GM19099 (cell line): ENCODE results near the gene LMO1.

Experiments
- POLR2A ChIP-seq: IDR thresholded peaks from 3 replicates; pipeline ENCODE4 v1.6.1; 2011; ENCODE audit warnings: low read depth; ENCODE audit not compliant: insufficient read length; ENCODE audit errors: extremely low read depth

Gene LMO1

GRCh38 chr11:8263769-8264410 is at the start of gene LMO1:
Gene LMO1 (minus strand): TSS chr11:8263878. CDS start chr11:8263362, 516 bp downstream.
- TF ChIP-seq POLR2A, result no peak

GRCh38 chr11:8312986-8313385 is 49.3 kb upstream of the LMO1 start:
- no peak for TF ChIP-seq POLR2A

- no peak for TF ChIP-seq POLR2A
Measured at GRCh38 chr11:8311366-8311765, 47.7 kb upstream of the LMO1 start.

- no peak for TF ChIP-seq POLR2A
Measured at GRCh38 chr11:8310743-8311298, 47.1 kb upstream of the LMO1 start.

GRCh38 chr11:8309862-8310261 is 46.2 kb upstream of the LMO1 start:
- TF ChIP-seq POLR2A, result no peak

GRCh38 chr11:8309311-8309710 is 45.6 kb upstream of the LMO1 start:
- no peak for TF ChIP-seq POLR2A

- TF ChIP-seq POLR2A, result no peak
Measured at GRCh38 chr11:8307601-8308000, 43.9 kb upstream of the LMO1 start.

GRCh38 chr11:8301622-8302021 is 37.9 kb upstream of the LMO1 start:
- TF ChIP-seq POLR2A, result no peak

- TF ChIP-seq POLR2A, result no peak
Measured at GRCh38 chr11:8298801-8299786, 35.4 kb upstream of the LMO1 start.

- no peak for TF ChIP-seq POLR2A
Measured at GRCh38 chr11:8297781-8298440, 34.2 kb upstream of the LMO1 start.

GRCh38 chr11:8296872-8297271 is 33.2 kb upstream of the LMO1 start:
- TF ChIP-seq POLR2A, result no peak

- TF ChIP-seq POLR2A, result no peak
Measured at GRCh38 chr11:8296038-8296649, 32.5 kb upstream of the LMO1 start.

- TF ChIP-seq POLR2A, result no peak
Measured at GRCh38 chr11:8294251-8294935, 30.7 kb upstream of the LMO1 start.

- no peak for TF ChIP-seq POLR2A
Measured at GRCh38 chr11:8293171-8293570, 29.5 kb upstream of the LMO1 start.

- TF ChIP-seq POLR2A, result no peak
Measured at GRCh38 chr11:8292351-8292750, 28.7 kb upstream of the LMO1 start.
